Measurements from ENCODE around the gene ADCY9.

Gene ADCY9

GRCh38 chr16:4120176-4120575, 3.9 kb upstream of the ADCY9 start:
- DNase-seq: no peak

GRCh38 chr16:4117250-4117578, 972 bp upstream of the ADCY9 start:
- DNase-seq: no peak

GRCh38 chr16:4115949-4116318, 308 bp downstream of the ADCY9 start:
- no peak for DNase-seq

- DNase-seq: peak; percentile 14
Measured at GRCh38 chr16:4115209-4115948, 863 bp downstream of the ADCY9 start.

- no peak for DNase-seq
Measured at GRCh38 chr16:4114257-4115208, 1.7 kb downstream of the ADCY9 start.

- no peak for DNase-seq
Measured at GRCh38 chr16:4113358-4114256, 2.6 kb downstream of the ADCY9 start.

GRCh38 chr16:4111748-4112696, 4.2 kb downstream of the ADCY9 start:
- DNase-seq: no peak

GRCh38 chr16:4110680-4111079, 5.6 kb downstream of the ADCY9 start:
- no peak for DNase-seq

GRCh38 chr16:4110065-4110464, 6.2 kb downstream of the ADCY9 start:
- DNase-seq: no peak

GRCh38 chr16:4109250-4109736, 6.9 kb downstream of the ADCY9 start:
- no peak for DNase-seq

GRCh38 chr16:4106516-4106915, 9.7 kb downstream of the ADCY9 start:
- DNase-seq: no peak

GRCh38 chr16:4105848-4106247, 10.4 kb downstream of the ADCY9 start:
- DNase-seq: no peak

- no peak for DNase-seq
Measured at GRCh38 chr16:4103745-4104144, 12.5 kb downstream of the ADCY9 start.

- DNase-seq: no peak
Measured at GRCh38 chr16:4101421-4102219, 14.6 kb downstream of the ADCY9 start.

- no peak for DNase-seq
Measured at GRCh38 chr16:4098501-4098900, 17.7 kb downstream of the ADCY9 start.

GRCh38 chr16:4097826-4098240, 18.4 kb downstream of the ADCY9 start:
- no peak for DNase-seq

- no peak for DNase-seq
Measured at GRCh38 chr16:4096509-4096908, 19.7 kb downstream of the ADCY9 start.

GRCh38 chr16:4094127-4094773, 22.0 kb downstream of the ADCY9 start:
- DNase-seq: no peak

GRCh38 chr16:4093495-4094126, 22.6 kb downstream of the ADCY9 start:
- no peak for DNase-seq

Data from NCI-H1436 (cell line).